Measurements from ENCODE around the gene ZNF888.

The ZNF888 gene

DNA sequence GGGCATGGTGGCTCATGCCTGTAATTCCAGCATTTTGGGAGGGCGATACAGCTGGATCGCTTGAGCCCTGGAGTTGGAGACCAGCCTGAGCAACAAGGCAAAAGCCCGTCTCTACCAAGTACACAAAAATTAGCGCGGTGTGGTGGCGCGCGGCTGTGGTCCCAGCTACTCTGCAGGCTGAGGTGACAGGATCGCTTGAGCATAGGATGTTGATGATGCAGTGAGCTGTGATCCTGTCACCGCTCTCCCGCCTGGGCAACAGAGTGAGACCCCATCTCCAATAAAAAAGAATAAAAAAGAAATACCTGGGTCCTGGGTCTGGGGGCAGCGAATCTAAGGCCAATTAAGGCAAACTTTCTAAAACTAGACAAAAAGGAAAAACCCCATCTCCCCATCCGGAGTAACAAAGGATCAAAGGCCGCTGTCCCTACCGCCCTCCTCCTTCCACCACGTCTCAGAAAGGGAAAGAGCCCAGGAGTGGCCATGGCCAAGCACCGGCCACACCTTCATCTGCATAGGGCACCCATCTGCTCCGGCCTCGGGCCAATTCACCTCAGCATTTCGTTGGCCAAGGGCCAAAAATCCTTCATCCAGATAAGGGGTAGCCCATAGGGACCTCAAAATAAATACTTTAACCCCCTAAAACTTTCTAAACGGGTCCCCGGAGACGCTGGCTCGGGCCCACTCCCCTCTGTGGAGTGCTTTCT, 26.6 kb downstream of the ZNF888 start:
- TF ChIP-seq POLR2AphosphoS5 (IDR thresholded peaks at IDR 0.05; ENCODE audit: low read depth, low read length) (no peak), SIN3A (IDR thresholded peaks at IDR 0.05; ENCODE audit: borderline replicate concordance, insufficient read depth, low read length) (no peak), TAF1 (IDR thresholded peaks at IDR 0.05; ENCODE audit: borderline replicate concordance, insufficient read depth, low read length) (no peak), FOXP2 (optimal IDR thresholded peaks at IDR 0.05; ENCODE audit: borderline replicate concordance, extremely low read depth, extremely low read length, insufficient read depth) (no peak)
- TF ChIP-seq, protein P1, sequence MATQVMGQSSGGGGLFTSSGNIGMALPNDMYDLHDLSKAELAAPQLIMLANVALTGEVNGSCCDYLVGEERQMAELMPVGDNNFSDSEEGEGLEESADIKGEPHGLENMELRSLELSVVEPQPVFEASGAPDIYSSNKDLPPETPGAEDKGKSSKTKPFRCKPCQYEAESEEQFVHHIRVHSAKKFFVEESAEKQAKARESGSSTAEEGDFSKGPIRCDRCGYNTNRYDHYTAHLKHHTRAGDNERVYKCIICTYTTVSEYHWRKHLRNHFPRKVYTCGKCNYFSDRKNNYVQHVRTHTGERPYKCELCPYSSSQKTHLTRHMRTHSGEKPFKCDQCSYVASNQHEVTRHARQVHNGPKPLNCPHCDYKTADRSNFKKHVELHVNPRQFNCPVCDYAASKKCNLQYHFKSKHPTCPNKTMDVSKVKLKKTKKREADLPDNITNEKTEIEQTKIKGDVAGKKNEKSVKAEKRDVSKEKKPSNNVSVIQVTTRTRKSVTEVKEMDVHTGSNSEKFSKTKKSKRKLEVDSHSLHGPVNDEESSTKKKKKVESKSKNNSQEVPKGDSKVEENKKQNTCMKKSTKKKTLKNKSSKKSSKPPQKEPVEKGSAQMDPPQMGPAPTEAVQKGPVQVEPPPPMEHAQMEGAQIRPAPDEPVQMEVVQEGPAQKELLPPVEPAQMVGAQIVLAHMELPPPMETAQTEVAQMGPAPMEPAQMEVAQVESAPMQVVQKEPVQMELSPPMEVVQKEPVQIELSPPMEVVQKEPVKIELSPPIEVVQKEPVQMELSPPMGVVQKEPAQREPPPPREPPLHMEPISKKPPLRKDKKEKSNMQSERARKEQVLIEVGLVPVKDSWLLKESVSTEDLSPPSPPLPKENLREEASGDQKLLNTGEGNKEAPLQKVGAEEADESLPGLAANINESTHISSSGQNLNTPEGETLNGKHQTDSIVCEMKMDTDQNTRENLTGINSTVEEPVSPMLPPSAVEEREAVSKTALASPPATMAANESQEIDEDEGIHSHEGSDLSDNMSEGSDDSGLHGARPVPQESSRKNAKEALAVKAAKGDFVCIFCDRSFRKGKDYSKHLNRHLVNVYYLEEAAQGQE (IDR thresholded peaks at IDR 0.05; ENCODE audit: insufficient read depth in 1 of 2, low read depth in 2 of 2, low read length in 2 of 2) = no peak

DNA sequence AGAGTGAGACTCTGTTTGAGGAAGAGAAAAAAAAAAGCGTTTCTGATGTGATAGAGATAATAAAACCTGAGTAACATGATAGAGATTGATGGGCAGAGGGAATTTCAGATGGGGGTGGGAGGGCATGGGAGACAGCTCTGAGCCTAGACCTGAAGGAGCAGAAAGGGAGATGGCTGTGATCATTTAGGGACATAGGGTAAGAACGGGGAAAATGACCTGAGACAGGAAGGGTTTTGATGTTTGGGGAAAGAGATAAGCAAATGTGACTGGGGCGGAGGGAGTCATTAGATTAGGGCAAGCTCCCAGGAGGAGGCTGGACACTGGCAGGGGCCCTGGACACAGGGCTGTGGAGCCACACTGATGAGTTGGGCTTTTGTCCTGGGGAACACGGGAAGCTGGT, 31.9 kb downstream of the ZNF888 start:
- TF ChIP-seq, protein P1 (IDR thresholded peaks at IDR 0.05; ENCODE audit: insufficient read depth in 1 of 2, low read depth in 2 of 2, low read length in 2 of 2) = no peak
- TF ChIP-seq FOXP2 (optimal IDR thresholded peaks at IDR 0.05; ENCODE audit: borderline replicate concordance, extremely low read depth, extremely low read length, insufficient read depth) (no peak), POLR2AphosphoS5 (IDR thresholded peaks at IDR 0.05; ENCODE audit: low read depth, low read length) (no peak), SIN3A (IDR thresholded peaks at IDR 0.05; ENCODE audit: borderline replicate concordance, insufficient read depth, low read length) (no peak), TAF1 (IDR thresholded peaks at IDR 0.05; ENCODE audit: borderline replicate concordance, insufficient read depth, low read length) (no peak)

DNA sequence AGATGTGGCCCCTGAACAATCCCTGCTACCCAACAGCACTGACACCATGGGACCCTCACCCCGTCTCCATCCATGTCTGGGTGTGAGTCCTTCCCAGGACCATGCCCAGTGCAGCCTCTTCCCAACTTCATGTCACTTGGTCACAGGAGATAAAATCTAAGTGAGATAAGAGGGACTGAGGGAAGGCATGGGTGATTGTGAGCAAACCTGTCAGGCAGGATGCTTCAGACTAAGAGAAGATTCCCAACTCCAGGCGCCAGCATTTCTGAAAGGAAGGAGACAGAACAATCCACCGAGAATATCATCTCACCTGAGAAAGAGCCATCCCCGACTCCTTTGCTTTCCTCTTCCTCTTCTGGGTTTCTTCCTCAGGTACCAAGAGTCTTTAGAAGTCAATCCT, 33.3 kb downstream of the ZNF888 start:
- TF ChIP-seq, protein P1 (IDR thresholded peaks at IDR 0.05; ENCODE audit: insufficient read depth in 1 of 2, low read depth in 2 of 2, low read length in 2 of 2) = no peak
- TF ChIP-seq FOXP2 (optimal IDR thresholded peaks at IDR 0.05; ENCODE audit: borderline replicate concordance, extremely low read depth, extremely low read length, insufficient read depth) (no peak), TAF1 (IDR thresholded peaks at IDR 0.05; ENCODE audit: borderline replicate concordance, insufficient read depth, low read length) (no peak), POLR2AphosphoS5 (IDR thresholded peaks at IDR 0.05; ENCODE audit: low read depth, low read length) (no peak), SIN3A (IDR thresholded peaks at IDR 0.05; ENCODE audit: borderline replicate concordance, insufficient read depth, low read length) (no peak)

DNA sequence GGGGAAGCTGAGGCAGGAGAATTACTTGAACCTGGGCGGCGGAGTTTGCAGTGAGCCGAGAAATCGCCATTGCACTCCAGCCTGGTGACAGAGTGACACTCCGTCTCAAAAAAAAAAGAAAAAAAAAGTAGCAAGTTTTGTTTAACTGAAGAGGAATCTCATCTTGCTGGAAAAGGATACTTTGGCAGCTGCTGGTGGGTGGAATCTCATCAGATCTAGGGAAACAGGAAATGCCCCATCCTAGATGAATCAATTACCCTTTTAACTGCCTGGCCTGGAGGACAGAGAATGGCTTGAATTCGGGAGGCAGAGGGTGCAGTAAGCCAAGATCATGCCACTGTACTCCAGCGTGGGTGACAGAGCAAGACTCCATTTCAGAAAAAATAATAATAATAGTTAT, 34.2 kb downstream of the ZNF888 start:
- no peak for TF ChIP-seq POLR2AphosphoS5 (IDR thresholded peaks at IDR 0.05; ENCODE audit: low read depth, low read length)
- TF ChIP-seq, protein P1 (IDR thresholded peaks at IDR 0.05; ENCODE audit: insufficient read depth in 1 of 2, low read depth in 2 of 2, low read length in 2 of 2) = no peak
- no peak for TF ChIP-seq SIN3A (IDR thresholded peaks at IDR 0.05; ENCODE audit: borderline replicate concordance, insufficient read depth, low read length)
- no peak for TF ChIP-seq FOXP2 (optimal IDR thresholded peaks at IDR 0.05; ENCODE audit: borderline replicate concordance, extremely low read depth, extremely low read length, insufficient read depth)
- no peak for TF ChIP-seq TAF1 (IDR thresholded peaks at IDR 0.05; ENCODE audit: borderline replicate concordance, insufficient read depth, low read length)
